Ascending aorta (tissue), 2 donors: Measurements from ENCODE around the gene SLC41A3. TPM values are rescaled to one million over a fixed set of nuclear protein-coding genes. Genes with fewer than 3 reads are reported as not detected.
A peak's percentile ranks its signal among the peaks of the same experiment; 100 is the strongest.

Source experiments
- DNase-seq, 2 donors: peaks; one replicate each; pipeline ENCODE4 v3.0.0-alpha.2; 2019; ENCODE audit warnings: low spot score in 2 of 2
- H3K27ac ChIP-seq, 2 donors: fragments of 200-600 bp; sonication (generic); one replicate each; pipeline ENCODE4 v1.5.1; 2016 to 2017; ENCODE audit warnings: mild to moderate bottlenecking in 1 of 2
- H3K27me3 ChIP-seq: fragments of 200-600 bp; sonication (generic); one replicate; pipeline ENCODE4 v1.5.1; 2017
- H3K36me3 ChIP-seq, 2 donors: fragments of 200-600 bp; sonication (generic); one replicate each; pipeline ENCODE4 v1.5.1; 2016
- H3K4me1 ChIP-seq, 2 donors: fragments of 200-600 bp; sonication (generic); one replicate each; pipeline ENCODE4 v1.5.1; 2016 to 2017; ENCODE audit warnings: mild to moderate bottlenecking in 1 of 2
- H3K4me3 ChIP-seq, 2 donors: fragments of 200-600 bp; sonication (generic); one replicate each; pipeline ENCODE4 v1.5.1; 2016 to 2017; ENCODE audit warnings: mild to moderate bottlenecking in 1 of 2
- H3K9me3 ChIP-seq, 2 donors: fragments of 200-600 bp; sonication (generic); one replicate each; pipeline ENCODE4 v1.5.1; 2016
- CTCF ChIP-seq, 3 experiments: fragments of 200-600 bp in 2 of 3; fragments of 450-650 bp in 1 of 3; sonication (generic) in 2 of 3; IDR thresholded peaks; one replicate each; pipeline ENCODE4 v1.5.1; 2016 to 2019; ENCODE audit warnings: antibody characterized with exemption in 3 of 3, mild to moderate bottlenecking in 1 of 3, moderate library complexity in 1 of 3
- intact Hi-C: fragments of 100-400 bp; cut with DNase I; formaldehyde crosslinking; loops from one replicate; pipeline ENCODE4 v1.15.1; 2023
- total RNA-seq: library from RNA; depleted of rRNA; stranded (reverse); fragments of >200 nt; gene quantifications from one replicate; pipeline ENCODE4 v1.1.0, GENCODE V29; 2016

The SLC41A3 gene
- total RNA-seq, 1 donor from 2014 or later = 111 TPM

- H3K4me3 ChIP-seq = no peak overlapping the region
- no peak for TF ChIP-seq CTCF (IDR thresholded peaks at IDR 0.05)
- peak in 1 of 2 donors; percentile 58 for DNase-seq
- H3K27me3 ChIP-seq = no peaks in the 10 kb centered on the region
- H3K4me1 ChIP-seq = no peaks in the 10 kb centered on the region
- H3K36me3 ChIP-seq = peaks cover 3 to 4% of the 10 kb centered on the region in 2 donors
- intact Hi-C loops = loop anchor here (5.0 kb wide), 2 partner anchors 46 to 126 kb away; no protein-coding TSS in a partner anchor
- no peak overlapping the region for H3K27ac ChIP-seq
- no peaks in the 10 kb centered on the region for H3K9me3 ChIP-seq
Measured at GRCh38 chr3:126130981-126131745, 47.2 kb upstream of the SLC41A3 start.

DNA sequence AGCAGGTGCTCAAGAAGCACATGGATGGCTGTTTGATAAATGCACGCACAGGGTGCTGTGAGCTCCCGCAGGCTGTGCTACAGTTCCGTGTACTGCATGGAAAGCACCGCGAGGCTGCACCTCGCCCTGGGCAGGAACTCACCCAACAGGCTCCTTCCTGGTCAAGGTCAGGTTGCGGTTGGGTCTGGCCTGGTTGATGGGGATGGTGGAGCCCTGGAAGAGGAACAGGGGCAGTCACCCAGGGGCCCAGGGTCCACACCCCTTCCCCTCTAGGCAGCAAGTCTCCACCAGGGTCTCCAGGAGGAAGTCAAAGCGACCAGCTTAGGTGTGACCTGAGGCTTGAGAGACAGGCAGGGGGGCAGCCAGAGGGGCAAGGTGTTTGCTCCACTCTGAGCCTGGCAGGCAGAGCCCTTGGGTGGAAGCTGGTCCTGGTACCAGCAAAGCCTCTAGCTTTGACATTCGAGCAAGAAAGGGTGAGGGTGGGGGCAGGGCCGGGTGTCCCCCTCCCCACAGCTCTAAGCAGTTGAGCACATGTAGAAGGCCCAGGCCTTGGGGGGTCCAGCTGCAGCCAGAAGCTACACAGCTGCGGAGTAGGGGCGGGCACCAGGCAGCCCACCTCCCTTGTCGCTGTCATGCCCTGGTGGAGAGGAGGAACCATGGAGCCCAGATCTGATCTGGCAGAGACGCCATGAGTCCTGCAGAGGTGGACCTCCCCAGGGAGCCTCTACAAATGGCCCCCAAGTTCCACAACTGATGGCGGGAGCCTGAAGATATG is 46.3 kb upstream of the SLC41A3 start:
- intact Hi-C loops = loop anchor here (5.0 kb wide), 2 partner anchors 47 to 127 kb away; no protein-coding TSS in a partner anchor
- Histone ChIP-seq H3K27me3 (no peaks in the 10 kb centered on the region), H3K4me1 (no peaks in the 10 kb centered on the region), H3K27ac (no peak overlapping the region), H3K36me3 (peaks cover 4 to 8% of the 10 kb centered on the region in 2 donors), H3K9me3 (no peaks in the 10 kb centered on the region), H3K4me3 (no peak overlapping the region)
- no peak for TF ChIP-seq CTCF (IDR thresholded peaks at IDR 0.05)
- peak in 1 of 2 donors; percentile 55 for DNase-seq

- Histone ChIP-seq H3K4me1 (no peaks in the 10 kb centered on the region), H3K4me3 (no peak overlapping the region), H3K36me3 (peaks cover 4 to 8% of the 10 kb centered on the region in 2 donors), H3K9me3 (no peaks in the 10 kb centered on the region), H3K27me3 (no peaks in the 10 kb centered on the region), H3K27ac (no peak overlapping the region)
- peak in 1 of 2 donors; percentile 61 for DNase-seq
- no peak for TF ChIP-seq CTCF (IDR thresholded peaks at IDR 0.05)
- intact Hi-C loops = no loop called here
Measured at GRCh38 chr3:126129398-126129891, 45.5 kb upstream of the SLC41A3 start.

DNA sequence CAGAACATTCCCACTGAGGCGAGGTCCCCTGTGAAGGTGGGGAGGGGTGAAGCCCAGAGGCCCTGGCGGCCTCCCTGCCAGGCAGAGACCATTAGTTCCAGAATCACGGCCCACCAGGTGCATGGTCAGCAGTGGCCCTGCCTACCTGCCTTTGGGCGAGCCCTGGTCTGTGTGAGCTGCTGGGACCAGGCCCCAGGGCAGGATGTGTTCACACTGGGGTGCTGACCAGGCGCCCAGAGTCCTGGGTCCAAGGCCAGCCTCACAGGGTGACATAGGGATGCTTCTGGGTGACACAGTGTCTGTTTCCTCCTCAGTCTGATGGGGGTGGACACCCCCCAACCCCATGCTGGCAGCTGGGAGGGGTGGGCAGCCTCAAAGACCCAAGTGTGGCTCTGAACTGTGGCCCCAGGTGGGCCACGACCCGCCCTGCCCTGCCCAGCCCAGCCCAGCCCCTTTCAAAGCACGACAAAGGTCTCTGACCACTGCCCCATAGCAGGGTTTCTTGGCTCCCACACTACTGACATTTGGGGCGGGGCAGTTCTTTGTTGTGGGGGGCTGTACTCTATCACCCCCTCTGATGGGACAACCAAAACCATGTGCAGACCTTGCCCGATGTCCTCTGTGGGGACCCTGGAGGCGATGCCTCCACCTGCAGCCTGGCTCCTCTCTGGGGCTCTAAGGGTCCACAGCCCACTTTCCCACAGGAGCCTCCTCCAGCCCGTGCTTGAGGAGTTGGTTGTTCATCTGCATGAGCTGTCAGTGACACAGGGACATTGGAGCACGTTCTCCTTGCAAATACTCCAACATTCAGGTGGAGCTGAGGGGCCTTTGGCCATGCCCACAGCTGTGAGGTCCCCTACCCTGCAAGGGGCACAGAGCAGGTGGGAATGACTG is 44.8 kb upstream of the SLC41A3 start:
- Histone ChIP-seq H3K27me3 (no peaks in the 10 kb centered on the region), H3K4me1 (no peaks in the 10 kb centered on the region), H3K4me3 (no peak overlapping the region), H3K27ac (no peak overlapping the region), H3K9me3 (no peaks in the 10 kb centered on the region), H3K36me3 (peaks cover 6 to 8% of the 10 kb centered on the region in 2 donors)
- no peak for TF ChIP-seq CTCF (IDR thresholded peaks at IDR 0.05)
- DNase-seq = peak in 1 of 2 donors; percentile 53
- intact Hi-C loops = no loop called here

- no peak for DNase-seq
- intact Hi-C loops = no loop called here
Measured at GRCh38 chr3:126127904-126128303, 44.0 kb upstream of the SLC41A3 start.

More at GRCh38 chr3:126127904-126128303, 44.0 kb upstream of the SLC41A3 start:
- no peaks in the 10 kb centered on the region for H3K4me1 ChIP-seq
- H3K9me3 ChIP-seq = no peaks in the 10 kb centered on the region
- H3K27ac ChIP-seq = no peak overlapping the region
- no peak overlapping the region for H3K4me3 ChIP-seq
- no peak for TF ChIP-seq CTCF (IDR thresholded peaks at IDR 0.05)
- no peaks in the 10 kb centered on the region for H3K27me3 ChIP-seq
- peaks cover 6 to 8% of the 10 kb centered on the region in 2 donors for H3K36me3 ChIP-seq
